Fibroblast of peridontal ligament (primary cell): Measurements from ENCODE around the gene SSX2IP.

Source experiments
- DNase-seq: peaks from one replicate; pipeline ENCODE4 v3.0.0-alpha.2; 2010; ENCODE audit errors: extremely low read depth

SSX2IP gene

DNA sequence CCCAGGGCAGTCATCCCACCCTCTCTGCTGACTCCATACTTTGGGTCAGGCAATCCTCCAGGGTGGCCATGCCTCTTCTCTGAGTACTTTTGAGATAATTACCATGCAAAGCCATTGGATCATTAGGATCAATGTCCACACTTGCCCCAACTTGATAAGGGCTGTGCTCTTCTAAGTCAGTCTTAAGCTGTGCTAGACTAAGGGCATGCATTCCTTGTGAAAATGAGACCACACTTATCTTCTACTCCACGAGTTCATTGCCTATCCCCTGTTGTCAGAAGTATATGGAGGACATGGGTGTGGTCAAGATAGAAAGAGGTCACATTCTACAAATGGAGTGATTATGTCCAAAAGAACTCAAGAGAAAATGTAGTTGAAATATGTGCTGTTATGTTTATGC is 18.9 kb upstream of the SSX2IP start:
- DNase-seq = no peak

DNA sequence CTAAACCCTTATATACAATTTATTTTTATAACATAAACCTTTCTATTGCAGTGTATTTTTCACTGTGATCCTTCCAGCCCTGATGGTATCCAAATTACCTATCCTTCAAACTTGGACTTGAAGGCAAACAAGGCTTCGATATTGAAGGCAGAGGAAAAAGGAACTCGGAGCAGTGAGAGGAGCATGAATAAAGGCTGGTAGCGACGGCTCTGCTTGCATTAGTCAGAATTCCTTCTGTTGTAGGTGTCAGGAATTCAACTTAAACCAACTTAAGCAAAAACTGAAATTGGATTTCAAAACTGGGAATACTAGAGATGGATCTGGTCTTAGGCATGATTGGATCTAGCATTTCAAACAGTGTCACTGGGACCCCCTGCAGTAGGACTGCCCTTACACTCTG is 17.8 kb upstream of the SSX2IP start:
- DNase-seq = no peak

DNA sequence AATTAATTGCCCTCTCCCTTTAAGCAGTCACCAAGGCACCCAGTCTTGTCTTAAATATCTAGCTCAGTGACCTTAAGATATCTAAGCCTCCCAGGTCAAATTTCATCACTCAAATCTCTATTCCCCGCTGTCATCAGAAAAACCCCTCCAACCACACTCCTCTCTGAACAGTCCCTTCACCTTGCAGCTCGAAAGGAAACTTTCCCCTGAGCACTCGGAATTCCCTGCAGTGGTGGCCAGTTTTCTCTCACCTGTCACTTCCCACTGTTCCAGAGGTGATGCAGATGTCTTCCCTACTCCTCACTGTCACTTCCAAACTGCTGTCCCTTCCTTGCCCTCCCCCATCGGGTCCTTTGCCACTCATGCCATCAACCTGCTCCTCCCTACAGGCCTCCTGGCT is 15.3 kb upstream of the SSX2IP start:
- DNase-seq = no peak

DNA sequence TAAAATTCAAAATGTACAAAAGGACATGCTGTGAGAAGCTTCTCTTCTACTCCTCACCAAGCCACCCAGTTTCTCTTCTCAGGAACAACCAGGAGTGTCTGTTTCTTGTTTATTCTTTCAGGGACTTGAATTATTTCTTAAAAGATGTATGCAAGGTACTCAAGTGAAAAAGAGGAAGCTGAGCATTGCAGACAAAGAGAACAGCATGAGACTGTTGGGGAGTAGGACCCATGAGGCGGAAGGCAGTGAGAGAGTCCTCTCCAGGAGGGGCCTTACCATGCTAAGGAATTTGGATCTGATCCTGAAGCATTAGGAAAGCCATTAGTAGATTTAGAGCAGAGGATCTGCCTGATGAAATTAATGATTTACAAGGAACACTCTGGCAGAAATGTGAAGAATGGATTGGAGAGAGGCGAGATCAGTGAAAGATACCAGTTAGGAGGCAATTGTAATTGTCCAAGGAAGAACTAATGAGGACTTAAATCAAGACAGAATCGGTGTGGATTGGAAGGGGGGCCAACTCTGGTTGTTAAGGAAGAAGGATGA is 14.7 kb upstream of the SSX2IP start:
- DNase-seq = no peak

DNA sequence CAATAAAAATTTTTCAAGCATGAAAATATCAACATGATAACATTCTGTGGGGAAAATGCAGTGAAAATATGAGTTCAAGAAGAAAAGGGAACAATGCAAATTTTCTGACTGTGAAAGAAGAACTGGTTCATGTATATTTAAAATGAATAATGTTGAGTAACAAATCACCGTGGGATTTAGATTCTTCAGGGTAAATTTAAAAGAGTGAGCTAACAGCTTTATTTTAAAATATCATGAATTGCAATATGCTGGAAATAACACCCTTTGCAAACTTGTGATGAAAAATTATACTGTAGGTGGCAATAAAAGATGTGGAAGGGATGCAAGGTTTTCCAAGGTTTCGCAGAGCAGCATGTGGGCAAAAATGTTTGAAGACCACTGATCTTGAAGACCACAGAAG is 13.2 kb upstream of the SSX2IP start:
- no peak for DNase-seq

DNA sequence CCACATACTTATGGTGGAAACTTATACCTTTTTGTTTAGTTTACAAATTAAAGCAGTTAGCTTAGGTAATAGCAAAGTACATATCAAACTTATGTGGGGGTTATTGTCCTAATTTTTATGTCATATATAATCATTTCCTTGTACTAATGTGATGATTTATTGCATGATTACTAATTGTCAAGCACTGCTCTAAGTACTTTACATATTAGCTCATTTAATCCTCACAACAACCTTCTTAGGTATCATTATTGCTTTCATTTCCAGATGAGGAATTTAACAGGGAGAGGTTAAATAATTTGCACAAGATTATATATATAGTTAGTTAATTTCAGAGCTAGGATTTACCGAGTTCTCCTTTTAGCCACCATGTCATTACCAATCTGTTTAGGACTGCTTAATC is 11.9 kb upstream of the SSX2IP start:
- no peak for DNase-seq

DNA sequence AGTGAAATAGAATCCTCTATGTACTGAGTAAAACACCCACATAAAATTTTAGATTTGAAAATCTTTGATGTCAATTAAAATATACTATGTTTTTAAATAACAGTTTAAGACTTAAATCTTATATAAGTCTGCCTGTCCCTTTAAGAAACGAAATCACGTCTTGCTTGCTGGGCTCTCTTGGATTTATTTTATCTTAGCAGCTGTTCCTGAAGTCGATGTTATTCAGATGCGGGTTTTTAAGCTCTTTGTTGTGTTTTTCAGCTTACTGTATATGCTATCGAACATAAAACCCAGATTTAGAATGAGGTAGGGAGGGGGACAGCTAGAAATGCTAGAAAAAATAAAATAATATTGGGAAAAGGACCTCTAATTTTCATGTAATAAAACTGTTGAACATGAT is 11.1 kb upstream of the SSX2IP start:
- DNase-seq = peak; percentile 35

DNA sequence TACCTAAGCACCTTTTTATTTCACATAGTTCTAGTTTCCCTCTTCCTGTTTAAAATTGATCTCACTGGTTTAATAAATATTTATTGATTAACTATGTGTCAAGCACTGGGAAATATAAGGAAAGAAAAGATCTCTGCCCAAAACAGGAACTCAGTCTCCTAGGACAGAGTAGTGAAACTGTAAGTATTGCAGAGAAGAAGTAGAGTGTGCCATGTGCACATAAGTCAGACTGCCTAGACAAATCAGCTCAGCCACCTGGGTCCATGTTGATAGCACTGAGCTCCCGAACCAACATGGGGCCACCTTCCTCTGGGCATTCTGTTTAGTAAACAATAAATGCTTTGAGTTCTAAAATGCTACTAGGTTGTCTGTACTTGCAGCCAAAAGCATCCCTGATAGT is 9.8 kb upstream of the SSX2IP start:
- no peak for DNase-seq

DNA sequence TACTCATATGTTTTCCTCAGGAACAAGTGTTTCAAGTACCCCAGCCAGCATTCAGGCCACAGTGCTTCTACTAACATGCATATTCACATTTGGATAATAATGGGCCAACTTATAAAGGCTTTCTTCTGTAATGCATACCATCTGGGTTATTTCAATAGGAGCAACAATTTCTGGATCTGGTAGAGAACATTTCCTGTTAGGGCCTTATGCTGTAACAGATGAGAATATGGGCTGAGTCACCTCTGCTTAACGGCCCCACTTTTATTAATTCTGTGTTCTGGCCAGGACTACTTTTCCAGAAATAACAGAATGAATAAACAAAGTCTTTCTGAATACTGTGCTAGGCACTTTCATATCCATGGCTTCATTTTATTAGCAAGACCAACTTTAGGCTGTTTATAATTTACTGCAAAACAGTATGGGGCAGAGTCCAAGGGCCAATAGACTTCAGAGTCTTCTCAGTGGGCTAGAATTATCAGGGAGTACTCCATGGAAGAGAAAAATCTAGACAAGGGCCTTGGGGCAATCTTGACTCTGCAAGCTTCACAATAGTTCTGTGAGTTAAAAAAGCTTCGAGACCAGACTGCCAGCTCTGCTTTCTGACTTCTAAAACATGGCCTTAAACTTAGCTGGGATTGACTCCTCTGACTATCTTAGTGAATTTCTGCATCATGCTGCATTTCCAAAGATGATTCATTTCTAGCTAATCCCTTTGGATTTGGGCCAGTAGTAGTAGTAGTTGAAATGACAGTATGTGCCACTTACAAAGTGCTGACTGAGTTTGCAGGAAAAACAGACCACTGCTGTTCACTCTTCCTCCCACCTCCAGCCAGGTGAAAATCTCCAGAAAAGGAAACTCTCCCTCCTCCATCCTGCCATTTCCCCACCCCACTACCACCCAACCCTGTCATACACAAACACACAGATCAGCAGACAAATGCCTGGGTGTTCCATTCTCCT is 8.2 kb upstream of the SSX2IP start:
- DNase-seq = peak; percentile 95

DNA sequence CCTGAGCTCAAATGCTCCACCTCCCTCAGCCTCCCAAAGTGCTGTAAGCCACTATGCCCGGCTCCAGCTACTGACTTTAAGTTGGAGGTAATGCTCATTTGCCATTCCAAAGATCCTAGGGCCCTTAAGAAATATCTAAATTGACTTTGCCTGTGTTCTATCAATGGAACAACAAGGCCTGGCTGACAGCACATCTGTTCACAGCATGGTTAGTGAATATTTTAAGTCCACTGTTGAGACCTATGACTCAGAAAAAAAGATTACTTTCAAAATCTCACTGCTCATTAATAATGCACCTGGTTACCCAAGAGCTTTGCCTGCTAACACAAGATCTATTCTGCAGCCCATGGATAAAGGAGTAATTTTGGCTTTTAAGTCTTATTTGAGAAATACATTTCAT is 3.5 kb upstream of the SSX2IP start:
- DNase-seq = no peak

DNA sequence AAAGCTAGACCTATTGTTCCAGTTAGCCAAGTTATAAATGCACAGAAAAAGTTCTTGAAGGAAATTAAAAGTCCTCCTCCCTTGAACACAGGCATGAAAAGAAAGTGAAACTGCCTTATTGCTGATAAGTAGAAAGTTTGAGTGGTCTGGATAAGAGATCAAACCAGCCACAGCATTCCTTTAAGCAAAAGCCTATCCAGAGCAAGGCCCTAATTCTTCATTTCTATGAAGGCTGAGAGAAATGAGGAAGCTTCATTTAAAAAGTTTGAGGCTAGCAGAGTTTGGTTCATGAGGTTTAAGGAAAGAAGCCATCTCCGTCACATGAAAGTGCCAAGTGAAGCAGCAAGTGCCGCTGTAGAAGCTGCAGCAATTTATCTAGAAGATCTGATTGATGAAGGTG is 2.7 kb upstream of the SSX2IP start:
- no peak for DNase-seq

DNA sequence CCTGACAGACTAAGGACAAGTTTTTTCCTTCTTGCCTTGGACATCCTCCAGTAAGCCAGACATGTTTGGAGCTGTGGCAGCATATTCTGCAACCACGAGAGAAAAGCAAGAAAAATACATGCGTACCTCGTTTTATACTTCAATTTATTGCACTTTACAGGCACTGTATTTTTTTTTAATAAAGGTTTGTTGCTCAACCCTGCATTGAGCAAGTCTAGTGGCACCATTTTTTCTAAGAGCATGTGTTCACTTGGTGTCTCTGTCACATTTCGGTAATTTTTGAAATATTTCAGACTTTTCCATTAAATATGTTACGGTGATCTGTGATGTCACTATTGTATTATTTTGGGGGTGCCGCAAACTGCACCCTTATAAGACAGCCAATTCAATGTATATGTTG is 2.1 kb upstream of the SSX2IP start:
- no peak for DNase-seq

DNA sequence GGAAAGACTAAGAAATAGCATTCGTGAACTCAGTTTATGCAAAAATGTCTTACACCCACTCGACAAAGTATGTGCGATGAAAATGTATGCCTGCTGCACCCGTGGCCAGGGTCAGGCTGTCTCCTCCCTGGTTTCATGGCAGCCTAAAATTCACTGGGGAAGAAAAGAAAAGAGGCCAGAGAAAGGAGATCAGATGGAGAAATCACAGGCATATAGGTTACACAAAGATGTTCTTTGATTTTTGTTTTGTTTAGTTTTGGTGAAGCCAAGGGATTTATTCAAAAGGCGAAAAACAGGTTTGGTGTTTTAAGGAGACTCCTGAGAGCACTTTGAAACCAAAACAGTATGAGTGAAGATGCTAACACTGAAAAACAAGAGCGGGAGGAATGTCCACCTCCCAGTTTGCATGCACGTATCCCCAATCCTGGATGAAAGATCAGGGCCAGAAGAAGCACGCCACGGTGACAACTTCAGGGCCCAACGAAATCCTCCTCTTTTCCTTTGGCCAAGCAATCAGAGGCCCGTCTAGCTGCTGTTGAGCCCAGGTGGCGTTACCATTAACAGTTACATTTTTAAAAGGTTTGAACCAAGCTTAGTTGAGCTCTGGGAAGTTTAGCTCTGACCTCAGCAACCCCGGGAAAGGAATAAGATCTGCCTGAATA is 992 bp upstream of the SSX2IP start:
- DNase-seq = no peak

DNA sequence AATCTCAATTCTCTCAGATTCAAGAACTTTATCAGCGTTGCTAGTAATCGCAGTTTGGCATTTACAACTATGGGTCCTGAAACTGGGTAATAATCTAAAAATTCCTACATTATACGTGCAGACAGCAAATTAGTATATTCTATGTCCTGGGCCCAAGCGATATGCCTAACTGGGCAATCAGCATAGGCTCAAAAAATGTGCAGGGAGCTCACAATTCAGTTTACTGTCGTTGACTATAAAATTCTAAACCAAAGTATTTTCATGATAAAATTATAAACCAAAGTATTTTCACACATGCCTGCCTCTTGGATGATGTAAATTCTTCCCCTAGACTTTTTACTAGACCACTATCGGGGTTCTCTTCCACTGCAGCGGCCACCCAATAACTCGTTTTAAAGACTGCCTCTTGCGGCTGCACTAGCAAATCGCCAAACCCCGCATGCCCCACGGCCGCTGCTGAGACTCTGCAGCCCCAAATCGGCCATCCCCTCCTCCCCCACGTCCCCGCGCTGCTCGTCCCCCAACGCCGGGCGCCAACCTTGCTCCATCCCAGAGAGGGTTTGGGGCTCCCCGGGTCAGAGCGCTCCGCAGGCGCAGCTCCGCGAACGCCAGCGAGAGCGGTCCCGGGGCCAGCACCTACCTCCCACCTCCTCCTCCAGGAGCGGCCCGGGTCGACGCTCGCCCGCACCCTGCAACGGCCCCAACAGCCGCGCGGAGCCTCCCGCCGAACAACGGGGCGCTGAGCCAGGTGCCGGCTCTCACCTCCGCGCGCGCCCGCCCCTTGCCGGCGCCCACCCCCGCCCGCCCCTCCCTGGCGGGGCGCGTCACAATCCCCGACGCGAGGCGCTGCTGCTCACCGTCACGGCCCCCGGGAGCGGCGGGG is 506 bp downstream of the SSX2IP start:
- no peak for DNase-seq

DNA sequence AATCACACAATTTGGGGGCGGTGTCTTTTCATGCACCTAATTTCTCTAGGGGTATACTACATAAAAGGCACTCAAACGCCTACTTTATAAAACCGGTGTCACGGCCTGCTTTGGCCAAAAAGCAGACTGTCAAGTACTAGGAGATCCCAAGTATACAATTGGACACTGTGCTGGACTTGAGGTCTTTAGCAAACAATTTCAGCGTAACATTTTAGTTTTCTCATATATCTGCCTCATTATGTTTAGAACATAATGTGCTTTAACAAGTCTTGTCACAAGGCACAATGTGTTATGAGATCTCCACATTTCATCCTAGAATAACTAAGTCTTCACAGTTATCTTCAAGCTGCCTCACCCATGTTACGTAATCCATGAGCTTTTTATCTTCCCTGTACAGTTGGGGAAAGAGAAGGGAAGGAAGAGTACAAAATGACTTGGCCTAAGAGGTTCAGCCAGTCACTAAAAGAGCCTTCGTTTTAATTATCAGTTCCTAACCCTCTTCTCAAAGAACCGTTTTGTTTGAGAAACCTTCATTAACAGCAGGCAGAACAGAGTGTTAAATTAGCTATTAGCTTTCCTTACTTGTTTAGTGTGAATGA is 1.7 kb downstream of the SSX2IP start:
- no peak for DNase-seq

DNA sequence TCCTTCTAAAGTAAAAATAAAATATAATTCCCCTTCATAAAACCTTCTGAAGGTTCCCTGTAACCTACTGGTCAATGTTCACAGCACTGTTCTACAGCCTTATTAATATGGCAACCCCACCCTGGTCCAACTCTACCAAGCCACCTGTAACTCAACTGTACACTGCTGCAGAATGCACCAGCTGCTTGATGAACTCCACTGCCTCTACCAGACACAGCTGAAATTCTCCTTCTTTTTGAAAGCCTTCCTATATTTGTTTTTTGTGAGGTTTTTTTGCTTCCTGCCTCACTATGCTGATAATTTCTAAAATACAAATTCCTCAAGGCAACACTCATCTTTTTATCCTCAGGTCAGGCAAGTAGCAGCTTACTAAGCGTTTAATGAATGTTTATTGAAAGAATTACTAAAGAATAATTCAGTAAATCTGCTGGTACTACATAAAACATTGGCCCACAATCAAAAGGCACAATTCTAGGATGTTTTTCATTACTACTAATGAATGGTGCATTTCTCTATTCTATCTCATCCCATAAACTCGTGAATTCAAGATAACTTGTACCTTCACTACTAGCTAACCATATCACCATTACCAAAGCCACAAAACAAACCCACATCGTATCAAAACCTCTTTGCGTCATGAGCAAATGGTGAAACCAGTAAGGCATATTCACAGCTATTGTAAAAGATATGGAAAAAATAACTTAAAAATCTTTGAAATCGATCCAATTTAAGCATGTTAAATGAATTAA is 2.4 kb downstream of the SSX2IP start:
- DNase-seq = no peak

DNA sequence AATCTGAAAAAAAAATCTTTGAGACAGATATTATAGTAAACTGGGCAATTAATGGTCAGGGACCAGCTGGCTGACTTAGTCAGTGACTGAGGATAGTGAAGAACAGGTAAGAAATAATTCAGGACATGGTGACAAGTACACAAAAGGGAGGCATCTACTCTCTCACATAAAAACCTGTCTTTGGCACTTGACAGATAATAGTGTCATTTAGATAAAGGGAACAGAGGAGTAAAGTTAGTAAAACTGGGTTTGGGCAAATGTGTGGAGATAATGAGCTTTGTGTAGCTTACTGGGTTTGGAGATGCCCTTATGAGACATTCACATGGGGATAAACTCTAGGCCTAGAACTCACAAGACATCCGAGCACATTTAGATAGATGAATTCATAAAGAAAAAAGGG is 4.0 kb downstream of the SSX2IP start:
- DNase-seq = no peak

DNA sequence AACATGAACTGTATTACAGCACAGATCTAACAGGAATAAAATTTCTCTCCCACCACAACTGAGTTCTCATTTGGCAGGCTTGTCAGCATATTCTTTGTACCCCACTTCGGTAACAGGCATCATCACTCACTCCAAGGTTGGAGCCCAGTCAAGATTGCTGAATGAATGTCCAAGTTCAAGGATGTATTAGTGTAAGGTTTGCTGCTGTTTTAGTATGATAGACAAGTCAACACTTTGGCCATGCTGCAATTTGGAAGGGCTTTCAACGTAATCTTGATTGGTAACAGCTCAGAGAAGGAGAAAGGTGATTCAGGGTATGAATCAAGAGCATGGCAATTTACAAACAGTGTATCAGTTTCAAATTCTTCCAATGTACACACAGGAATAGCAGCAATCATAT is 6.8 kb downstream of the SSX2IP start:
- DNase-seq = no peak

DNA sequence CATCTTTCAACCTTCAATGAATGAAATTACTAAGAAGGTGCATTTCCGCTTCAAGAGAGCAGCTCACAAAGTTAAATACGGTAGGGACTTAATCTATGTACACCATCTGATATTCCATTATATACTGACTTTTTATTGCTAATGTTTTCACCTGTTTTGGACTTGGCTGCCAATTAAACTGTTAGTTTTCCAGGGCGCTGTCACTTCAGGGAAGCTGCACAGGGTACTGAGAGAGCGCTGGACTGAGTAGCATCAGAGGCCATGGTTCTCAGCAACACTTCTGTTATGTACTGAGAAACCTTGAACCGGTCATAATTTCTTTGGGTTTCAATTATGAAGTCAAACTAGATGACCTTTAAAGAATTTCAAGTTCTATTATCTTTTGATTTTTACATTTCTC is 8.2 kb downstream of the SSX2IP start:
- DNase-seq = no peak

DNA sequence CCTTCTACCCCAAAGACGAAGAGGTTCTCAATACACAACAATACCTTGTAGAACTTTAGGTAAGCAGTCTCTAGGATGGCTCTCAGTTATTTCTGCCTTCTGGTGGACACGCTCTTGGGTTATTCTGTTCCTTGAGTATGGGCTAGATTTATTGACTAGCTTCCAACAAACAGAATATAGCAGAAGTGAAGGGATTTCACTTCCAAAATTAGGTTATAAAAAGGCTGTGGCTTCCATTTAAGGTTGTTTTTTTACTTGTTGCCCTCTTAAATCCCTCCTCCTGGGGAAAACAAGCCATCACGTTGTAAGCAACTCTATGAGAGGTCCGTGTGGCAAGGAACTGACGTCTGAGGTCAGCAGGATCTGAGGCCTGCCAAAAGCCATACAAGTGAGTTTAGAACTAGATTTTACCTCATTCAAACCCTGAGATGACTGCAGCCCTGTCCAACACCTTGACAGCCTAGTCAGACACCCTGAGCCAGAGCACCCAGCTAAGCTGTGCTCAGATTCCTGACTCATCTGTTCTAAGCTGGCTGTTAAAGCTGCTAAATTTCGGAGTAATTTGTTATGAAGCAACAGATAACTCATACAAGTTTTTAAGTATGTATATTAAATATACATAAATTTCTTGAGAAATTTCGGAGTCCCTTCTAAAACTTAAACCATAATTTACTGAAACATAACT is 12.7 kb downstream of the SSX2IP start:
- DNase-seq = no peak
